GM19452 (cell line): ENCODE data around the gene ICAM2.
"Not testable (repeated sequence)": the region's sequence is repeated elsewhere in the genome, so short reads cannot be mapped to it uniquely, and the experiment has no call there.

Source experiments
- ATAC-seq: cut with Tn5 transposase; IDR thresholded peaks from one replicate; pipeline ENCODE4 v1.9.1; 2021; ENCODE audit not compliant: unreplicated experiment

ICAM2 gene

DNA sequence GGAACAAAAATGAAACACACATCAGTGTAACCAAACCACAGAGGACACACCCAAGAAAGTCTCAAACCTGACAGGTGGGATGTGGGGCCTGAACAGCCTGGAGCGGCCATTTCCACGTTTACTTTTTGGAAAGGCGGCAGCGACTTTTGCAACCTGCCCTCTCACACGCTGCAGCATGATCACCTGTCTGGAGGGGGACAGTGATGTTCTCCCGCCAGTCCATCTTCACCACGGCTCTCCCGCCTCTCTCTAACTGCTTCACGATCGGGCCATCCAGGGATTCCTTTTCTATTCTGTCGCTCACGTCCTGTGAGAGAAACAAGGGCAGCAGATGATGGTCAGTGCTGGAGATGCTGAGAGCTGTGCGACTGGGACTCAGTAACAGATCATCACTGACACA is 24.7 kb upstream of the ICAM2 start:
- ATAC-seq, result no peak

DNA sequence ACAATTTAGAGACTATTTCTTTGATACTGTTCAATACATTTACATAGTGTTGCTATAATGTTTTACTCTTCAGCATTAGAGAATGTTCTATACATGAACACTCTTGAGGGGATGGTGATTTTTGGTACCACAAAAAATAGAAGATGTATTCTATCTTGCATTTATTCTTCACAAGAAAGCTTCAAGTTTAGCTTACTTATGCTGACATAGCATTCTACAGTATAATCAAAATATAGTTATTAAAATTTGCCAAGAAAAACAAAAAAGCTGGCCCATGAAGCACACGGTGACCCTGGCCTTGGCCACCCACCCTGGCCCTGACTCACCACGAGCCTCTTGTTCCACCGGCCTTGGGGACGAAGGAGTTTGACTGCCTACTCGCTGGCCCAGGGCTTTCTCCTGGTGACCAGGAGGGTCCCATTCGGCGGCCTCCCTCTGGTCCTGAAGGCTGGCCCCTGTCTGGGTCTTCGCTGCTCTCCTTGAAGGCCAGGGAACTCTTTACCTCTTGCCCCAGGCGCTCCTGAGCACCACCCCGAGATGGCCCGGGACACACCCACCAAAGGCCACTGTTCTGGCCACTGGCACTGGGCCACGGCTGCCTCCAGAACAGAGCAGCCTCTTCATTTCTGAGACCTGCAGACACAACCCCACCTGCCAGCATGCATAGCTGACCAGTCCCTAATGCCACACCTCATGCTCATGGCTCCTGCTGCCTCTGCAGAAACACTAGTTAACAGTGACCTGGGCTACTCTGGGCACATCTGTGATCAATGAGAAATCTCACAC is 22.5 kb upstream of the ICAM2 start:
- no peak for ATAC-seq

DNA sequence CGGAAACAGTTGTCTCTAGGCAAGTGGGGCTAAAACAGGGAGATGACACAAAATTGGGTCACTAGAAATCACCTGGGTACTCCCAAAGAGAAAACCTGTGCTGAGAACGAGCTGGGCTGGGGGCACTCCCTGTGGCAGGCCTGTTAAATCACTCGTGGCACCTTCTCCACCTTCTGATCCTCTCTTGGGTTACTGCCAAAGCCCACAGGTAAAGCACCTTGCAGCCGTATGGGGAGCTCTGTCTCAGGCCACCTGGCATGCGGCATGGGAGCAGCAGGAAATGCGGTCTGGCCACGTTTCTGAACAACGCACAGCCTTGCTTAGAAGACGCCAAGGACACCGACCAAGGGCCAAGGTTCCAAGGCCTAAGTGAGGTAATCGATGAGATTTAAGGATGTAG is 21.5 kb upstream of the ICAM2 start:
- no peak for ATAC-seq

DNA sequence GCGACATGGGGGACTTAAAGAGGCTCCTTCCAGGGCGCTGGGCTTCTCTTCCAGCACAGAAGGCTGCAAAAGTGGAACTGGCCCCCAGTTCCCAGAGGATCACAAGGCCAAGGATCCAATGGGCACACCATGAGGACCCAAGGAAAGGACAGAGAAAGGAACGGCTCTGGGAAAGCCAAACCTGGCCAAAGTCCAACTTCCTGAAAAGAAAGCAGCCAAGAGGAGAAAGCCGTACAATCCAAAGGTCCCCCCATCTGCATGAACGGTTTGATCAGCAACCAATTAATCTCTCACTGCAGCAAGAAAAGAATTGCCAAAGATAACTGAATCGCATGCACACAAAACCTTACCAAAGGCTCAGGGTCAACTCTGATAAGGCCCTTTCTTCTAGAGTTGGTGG is 19.8 kb upstream of the ICAM2 start:
- no peak for ATAC-seq

DNA sequence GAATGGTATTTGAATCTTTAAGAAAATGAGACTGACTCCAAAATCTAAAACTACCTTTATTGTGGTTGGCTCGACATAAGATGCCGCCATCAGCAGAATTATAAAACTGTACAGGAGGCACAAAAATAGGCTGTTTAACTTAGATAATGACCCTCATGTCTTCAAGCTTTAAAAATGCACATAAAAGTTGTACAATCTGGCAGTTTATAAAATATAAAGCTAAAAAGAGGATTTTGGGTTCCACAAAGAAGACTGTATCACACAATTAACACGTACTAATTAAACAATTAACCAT is 18.6 kb upstream of the ICAM2 start:
- no peak for ATAC-seq

DNA sequence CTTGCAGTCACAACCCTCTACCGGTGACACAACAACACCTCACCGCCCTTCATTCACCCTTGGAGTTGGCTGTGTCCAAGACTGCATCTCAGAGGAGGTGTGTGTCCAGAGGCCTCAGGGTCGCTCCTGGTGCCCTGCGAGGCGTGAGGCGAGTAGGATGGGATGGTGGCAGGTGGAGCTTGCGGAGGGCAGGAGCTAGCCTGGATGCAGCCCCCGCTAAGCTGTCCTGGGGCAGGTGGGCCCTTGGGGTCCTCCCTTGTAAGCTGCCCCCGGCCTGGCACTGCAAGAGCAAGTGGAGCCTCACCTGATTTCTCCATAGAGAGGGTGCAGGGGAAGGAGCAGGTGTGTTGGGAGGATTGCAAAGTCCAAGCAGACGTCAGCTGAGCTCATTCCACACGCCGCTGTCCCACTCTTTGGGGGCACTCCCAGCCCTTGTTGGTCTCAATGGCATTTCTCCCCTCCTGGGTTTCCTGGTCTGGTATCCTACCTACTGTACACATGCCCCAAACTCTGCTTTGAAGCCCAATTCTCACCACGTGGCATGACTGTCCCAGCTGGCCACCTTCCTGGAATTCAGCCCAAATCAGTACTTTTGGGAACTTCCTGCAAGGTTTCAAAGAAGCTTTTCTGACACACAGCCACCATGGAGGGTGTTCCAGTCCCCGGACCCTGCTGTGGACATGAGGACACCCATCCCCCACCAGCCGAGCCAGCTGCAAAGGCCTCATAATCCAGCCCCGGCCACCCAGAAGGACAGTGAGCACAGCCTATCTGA is 18.1 kb upstream of the ICAM2 start:
- ATAC-seq, result no peak

DNA sequence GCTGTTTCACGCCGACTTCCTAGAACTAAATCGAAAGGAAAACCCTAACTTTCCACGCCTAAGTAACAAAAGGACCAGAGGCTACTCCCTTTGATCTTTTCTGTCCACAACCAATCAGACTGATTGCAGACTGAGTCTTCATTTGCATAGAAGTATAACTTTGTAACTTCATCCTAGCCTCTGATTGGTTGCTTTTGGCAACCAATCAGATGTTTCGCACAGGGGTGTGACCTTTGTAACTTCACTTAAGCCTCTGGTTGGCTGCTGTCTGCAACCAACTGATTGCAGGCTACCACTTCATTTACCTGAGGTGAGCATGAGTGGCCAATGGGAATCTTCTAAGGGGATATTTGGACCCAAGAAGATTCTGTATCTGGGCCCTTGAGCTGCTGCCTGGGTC is 17.4 kb upstream of the ICAM2 start:
- no peak for ATAC-seq

DNA sequence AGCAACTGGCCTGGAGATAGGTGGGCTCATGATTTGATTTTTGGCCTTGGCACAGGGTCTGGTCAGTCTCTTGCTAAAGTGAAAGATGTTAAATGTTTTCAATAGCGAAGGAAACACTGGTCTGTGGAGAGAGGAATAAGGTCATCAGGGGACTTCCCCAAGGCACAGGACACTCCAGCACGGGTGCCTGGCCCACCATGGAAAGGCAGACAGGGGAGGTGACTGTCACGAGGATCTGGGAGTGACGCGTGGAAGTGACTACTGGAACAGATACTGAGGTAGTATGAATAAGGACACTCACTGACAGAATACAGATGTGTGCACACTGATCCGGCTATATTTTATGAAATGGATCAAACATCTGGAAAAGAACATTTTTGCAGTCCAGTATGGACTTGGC is 16.7 kb upstream of the ICAM2 start:
- ATAC-seq, result no peak

DNA sequence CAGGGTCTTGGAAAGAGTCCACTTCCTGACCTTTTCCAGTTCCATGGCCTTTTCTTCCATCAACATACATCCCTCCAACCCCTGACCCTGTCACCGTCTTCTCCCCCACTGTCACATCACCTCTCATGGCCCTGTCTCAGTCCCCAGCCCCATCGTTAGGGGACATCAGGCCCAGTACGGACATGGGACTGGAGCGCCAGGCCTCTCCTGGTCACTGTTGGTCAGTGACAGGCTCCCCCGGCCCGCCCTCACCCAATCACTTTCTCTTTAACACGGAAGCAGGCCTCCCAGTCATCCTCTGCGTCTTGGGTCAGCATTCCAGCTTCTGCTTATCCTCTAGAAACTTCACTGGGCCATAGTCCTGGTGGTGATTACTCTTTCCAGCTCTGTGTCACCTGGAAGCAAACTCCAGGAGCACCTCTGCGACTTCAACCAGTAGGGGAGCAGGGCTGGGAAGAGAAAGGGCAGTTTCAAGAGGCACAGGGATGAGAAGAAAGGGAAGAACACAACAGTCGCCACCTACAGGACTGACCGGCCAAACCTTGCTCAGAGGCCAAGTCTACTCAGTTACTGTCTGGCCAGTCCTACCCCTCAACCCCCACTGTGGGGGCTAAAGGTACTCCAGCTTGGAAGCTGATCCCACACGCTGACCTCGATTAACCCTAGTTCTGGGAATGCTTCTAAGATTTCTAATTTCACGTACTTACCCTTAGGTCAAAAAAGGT is 15.9 kb upstream of the ICAM2 start:
- no peak for ATAC-seq

DNA sequence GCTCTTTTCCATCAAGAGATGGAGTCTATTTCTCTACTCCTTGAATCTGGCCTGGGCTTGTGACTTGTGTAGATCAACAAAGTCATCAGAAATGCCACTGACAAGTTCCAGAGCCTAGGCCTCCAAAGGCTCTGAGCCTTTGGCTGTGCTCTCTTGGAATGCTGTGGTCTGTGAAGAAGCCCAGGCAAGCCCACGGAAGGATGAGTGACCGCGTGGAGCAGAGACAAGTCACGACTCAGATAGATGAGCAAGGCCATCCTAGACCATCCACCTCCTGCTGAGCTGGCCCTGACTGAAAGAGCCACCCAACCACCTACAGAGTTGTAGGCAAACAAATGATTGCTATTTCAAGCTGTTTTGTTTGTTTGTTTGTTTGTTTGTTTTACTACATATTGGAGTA is 11.6 kb upstream of the ICAM2 start:
- no peak for ATAC-seq

DNA sequence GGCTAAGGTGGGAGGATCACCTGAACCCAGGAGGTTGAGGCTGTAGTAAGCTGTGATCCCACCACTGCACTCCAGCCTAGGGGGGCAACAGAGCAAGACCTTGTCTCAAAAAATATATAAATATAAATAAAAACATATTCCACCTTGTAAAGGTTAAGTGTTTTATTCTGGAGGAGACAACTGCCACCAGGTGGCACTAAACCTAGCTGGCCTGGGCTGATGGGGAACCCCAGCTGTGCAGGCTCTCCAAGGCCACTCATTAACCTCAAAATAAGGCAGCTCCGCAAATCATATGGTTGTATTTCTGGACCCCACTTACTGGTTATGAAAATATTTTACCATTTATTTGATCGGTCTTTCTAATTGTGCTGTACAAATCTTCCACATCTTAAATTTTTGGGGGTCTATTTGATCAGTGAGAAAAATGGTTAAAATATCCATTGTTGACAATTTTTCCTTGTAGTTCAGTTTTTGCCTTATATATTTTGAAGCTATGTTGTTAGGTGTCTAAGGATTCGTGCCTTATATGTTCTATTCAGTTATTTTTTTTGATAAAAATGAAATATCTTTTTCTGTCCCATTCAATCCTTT is 8.5 kb upstream of the ICAM2 start:
- no peak for ATAC-seq

DNA sequence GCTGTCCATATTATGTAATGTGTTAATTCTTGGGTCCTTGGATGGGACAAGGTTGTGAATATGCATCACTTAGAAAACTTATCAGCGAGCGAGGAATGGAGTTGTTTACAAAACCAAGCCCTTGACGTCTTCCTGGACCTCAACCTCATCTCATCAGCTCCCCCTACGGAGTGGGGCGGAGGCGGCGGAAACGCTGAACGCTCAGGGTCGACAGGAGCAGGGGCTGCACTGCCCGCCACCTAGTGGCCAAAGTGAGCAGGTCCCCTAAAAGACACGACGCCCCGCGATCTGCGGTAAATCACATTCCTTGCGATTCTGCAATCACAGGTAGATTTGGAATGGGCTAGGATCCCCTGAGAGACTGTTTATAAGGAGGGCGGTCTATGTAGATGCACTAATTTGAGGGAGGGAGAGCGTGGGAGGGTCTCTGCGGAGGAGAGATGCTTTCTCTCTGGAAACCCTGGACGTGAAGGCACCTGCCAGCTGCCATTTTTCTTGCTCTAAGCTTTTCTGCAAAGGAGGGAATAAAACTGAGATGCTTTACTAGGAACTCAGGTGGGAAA is 5.4 kb upstream of the ICAM2 start:
- ATAC-seq, result peak; percentile 67

DNA sequence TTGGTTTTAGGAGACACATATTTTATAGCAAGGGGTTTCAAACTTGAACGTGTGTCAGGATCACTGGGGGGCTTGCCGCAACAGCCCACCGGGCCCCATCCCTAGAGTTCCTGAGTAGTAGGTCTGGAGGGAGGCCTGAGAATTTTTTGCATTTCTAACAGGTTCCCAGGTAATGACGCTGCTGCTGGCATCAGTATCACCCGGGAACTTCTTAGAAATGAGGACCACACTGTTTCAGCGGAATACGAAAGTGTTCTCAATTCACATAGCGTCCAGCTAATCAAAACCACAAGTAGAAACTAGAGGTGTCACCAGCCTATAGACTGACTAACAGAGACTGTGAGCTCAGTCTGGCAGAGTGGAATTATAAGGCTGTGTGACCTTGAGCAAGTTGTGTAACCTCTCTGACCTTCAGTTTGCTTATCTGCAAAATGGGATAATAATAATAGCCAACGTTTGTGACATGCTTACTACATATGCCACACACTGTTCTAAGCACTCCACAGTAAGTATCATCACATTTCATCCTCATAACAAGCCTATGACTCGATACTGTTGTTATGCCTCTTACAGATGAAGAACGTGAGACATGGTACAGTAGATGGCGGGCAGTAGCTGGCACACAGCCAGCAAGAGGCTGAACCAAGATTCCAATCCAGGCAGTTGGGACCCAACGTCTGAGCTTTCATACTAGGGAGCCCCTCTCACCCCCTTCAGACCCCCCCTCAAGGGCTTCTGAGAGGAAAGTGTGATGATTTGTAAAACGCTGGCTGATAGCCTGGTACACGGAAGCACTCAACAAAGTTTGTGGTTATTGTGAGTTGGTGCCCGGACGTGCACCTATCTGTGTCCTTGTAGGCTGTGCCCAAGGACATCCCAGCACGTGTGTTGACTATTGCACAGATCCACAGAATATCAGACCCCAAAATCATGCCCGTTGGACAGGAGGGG is 4.6 kb upstream of the ICAM2 start:
- no peak for ATAC-seq

DNA sequence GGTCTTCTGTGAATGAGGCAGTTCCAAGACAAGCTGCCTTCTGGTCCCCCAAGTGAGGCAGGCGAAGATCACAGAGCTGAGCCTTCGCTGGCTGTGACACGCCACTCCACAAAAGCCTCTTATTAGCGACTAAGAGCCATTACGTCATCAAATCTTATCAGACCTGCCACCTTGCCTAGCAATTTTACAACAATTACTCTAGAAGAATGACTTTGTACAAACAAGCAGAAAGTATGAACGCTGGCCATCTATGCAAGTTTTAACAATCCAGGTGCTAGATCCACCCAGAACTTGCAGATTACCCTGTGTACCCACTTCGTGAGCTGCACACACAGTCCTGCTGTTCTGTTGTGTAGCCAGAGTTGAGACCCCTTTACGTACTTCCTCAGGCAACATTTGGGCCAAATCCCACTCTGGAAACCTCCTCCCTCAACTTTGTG is 3.8 kb upstream of the ICAM2 start:
- ATAC-seq, result no peak

DNA sequence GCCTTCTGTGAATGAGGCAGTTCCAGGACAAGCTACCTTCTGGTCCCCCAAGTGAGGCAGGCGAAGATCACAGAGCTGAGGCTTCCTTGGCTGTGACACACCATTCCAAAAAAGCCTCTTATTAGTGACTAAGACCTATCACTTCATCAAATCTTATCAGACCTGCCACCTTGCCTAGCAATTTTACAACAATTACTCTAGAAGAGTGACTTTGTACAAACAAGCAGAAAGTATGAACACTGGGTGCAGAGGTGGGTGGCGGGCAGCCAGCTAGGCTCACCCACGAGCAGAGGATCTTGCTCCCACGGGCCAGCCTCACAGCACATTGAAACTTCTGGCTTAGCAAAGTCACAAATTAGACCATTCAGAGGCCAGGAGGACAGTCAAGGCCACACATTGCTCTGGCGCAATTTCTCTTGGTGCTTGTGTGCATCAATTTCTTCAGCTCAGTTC is 2.2 kb upstream of the ICAM2 start:
- ATAC-seq, result no peak

DNA sequence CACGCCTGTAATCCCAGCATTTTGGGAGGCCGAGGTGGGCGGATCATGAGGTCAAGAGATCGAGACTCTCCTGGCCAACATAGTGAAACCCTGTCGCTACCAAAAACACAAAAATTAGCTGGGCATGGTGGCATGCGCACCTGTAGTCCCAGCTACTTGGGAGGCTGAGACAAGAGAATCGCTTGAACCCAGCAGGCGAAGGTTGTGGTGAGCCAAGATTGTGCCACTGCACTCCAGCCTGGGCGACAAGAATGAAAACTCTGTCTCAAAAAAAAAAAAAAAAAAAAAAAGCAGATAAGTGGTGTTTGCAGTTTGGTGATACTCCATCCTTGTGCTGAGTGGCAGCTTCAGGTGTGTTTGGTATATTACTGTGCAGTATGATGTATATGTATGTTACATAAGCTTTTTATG is 877 bp downstream of the ICAM2 start:
- not testable (repeated sequence) for ATAC-seq

DNA sequence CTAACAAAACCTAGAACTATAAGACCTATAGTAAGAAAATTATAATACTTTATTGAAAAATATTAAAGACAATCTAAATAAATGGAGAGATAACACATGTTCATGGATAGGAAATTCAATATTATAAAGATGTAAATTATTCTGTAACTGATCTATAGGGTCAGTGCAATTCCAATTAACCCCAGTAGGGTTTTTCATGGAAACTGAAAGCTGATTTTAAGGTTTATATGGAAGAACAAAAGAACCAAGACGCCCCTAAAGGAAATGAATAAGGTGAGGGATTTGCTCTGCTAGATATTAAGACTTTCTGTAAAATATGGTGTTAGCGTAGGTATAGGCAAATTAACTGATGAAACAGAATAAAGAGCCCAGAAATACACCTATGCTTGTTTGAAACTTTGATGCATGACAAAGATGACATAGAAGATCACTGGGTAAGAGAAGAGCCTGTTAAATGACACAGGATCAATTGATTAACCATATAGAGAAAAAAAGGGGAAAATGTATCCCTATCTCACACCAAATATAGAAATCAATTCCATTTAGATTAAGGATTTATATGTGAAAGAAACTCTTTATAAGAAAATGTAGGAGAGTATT is 3.0 kb downstream of the ICAM2 start:
- ATAC-seq, result no peak

DNA sequence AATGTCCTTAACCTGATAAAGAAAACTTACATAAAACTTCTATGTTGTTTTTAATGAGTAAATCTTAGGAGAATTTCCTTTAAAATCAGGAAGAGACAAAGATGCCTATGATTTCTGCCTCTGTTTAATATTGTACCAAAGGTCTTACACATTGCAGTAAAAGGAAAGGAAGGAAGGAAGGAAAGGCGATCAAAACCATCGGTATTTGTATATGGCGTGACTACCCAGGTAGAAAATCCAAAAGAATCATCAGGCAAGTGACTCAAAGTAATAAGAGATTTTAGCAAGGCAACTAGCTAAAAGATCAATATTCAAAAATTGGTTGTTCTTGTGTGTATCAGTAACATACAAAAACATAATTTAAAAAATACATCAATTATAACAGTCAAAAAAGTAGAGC is 3.5 kb downstream of the ICAM2 start:
- ATAC-seq, result no peak

DNA sequence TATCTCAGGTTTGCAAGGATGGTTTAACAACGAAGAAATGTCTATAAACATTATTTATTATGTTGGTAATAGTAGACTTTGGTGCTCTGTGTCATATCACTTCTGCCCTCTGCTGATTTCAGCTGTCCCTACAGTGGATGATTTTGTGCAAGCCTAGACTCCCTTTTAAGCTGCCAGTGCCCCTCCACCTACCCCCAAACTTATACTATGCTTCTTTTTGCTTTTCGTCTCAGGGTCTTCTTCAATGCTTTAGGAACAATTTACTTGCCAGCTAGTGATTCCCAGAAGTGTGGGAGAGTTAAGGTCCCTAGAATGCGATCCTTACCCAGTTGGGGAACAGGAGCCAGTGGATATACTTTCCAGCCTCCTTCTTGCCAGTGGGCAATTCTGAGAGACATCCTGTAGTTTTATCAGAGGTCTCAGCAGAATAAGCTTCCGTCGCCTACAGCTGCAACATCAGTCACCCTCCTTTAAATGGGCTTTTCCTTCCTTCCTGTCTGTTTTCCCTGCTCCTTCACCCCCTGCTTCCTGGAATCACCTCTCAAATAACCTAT is 4.1 kb downstream of the ICAM2 start:
- ATAC-seq, result no peak
